H1 (cell line): Measurements from ENCODE around the gene MSMP. TPM values are rescaled to one million over a fixed set of nuclear protein-coding genes. Genes with fewer than 3 reads are reported as not detected.

Experiments used
- CTCF ChIA-PET: fragments of 300-600 bp; sonication (Branson Sonifier 250); formaldehyde crosslinking; loops from one replicate; lab custom pipeline; 2021; ENCODE audit not compliant: partially characterized antibody; lab: Charles Lee
- POLR2A ChIA-PET: fragments of 300-600 bp; sonication (Branson Sonifier 250); formaldehyde crosslinking; loops from one replicate; lab custom pipeline; 2021; ENCODE audit warnings: inconsistent platforms; ENCODE audit not compliant: partially characterized antibody; lab: Charles Lee
- DNase-seq, 2 experiments: peaks; one replicate each; pipeline versions ENCODE4 v3.0.0 to v3.0.0-alpha.2; 2010 to 2022; ENCODE audit warnings: low spot score in 2 of 2, low read depth in 1 of 2, mixed read lengths in 1 of 2
- FAIRE-seq: peaks from 2 replicates; lab custom pipeline; 2011; peaks lifted over from hg19 to GRCh38; lab: Jason Lieb, UNC
- H2AFZ ChIP-seq: 2 replicates; pipeline ENCODE4 v1.8.1; 2012; ENCODE audit warnings: low read length, inconsistent platforms
- H2AK5ac ChIP-seq: 2 replicates; pipeline ENCODE4 v1.6.1; 2013; ENCODE audit warnings: low read depth, low read length
- H2BK120ac ChIP-seq: replicated peaks from 2 replicates; pipeline ENCODE3; 2013; ENCODE audit warnings: low read depth, low read length, inconsistent platforms
- H2BK12ac ChIP-seq: 2 replicates; pipeline ENCODE4 v1.6.1; 2013; ENCODE audit warnings: low read depth, low read length
- H2BK15ac ChIP-seq: 2 replicates; pipeline ENCODE4 v1.6.1; 2013; ENCODE audit warnings: low read length
- H2BK20ac ChIP-seq: 2 replicates; pipeline ENCODE4 v1.6.1; 2013; ENCODE audit warnings: low read length
- H2BK5ac ChIP-seq: 2 replicates; pipeline ENCODE4 v1.6.1; 2013; ENCODE audit warnings: low read depth, low read length
- H3K14ac ChIP-seq: 2 replicates; pipeline ENCODE4 v1.6.1; 2013; ENCODE audit warnings: inconsistent platforms; ENCODE audit not compliant: insufficient read length
- H3K18ac ChIP-seq: 2 replicates; pipeline ENCODE4 v1.6.1; 2013; ENCODE audit warnings: low read length; ENCODE audit errors: extremely low read depth
- H3K23ac ChIP-seq: 2 replicates; pipeline ENCODE4 v1.6.1; 2013; ENCODE audit warnings: inconsistent platforms; ENCODE audit not compliant: insufficient read length
- H3K23me2 ChIP-seq: 2 replicates; pipeline ENCODE4 v1.6.1; 2013; ENCODE audit warnings: low read depth, low read length
- H3K27ac ChIP-seq: 2 replicates; pipeline ENCODE4 v1.6.1; 2011; ENCODE audit warnings: low read depth, low read length, inconsistent platforms
- H3K27me3 ChIP-seq, 4 experiments: replicated peaks in 1 of 4; 1 replicate in 1 of 4; 2 replicates in 3 of 4; pipeline versions ENCODE4 v1.6.1 to v1.8.1; 2011 to 2013; ENCODE audit warnings: low read length in 3 of 4, mild to moderate bottlenecking in 3 of 4, inconsistent platforms in 2 of 4, mixed read lengths in 2 of 4, moderate library complexity in 1 of 4; ENCODE audit not compliant: control insufficient read depth in 3 of 4, insufficient read depth in 3 of 4; ENCODE audit errors: extremely low read depth in 1 of 4
- H3K36me3 ChIP-seq, 4 experiments: 2 replicates each; pipeline versions ENCODE4 v1.6.1 to v1.8.1; 2011 to 2013; ENCODE audit warnings: mild to moderate bottlenecking in 4 of 4, low read length in 3 of 4, moderate library complexity in 2 of 4, control low read depth in 1 of 4, inconsistent platforms in 1 of 4; ENCODE audit not compliant: insufficient read depth in 4 of 4, control insufficient read depth in 2 of 4
- H3K4ac ChIP-seq: replicated peaks from 2 replicates; pipeline ENCODE3; 2013; ENCODE audit warnings: low read length, low read depth, mixed read lengths, inconsistent platforms; ENCODE audit not compliant: insufficient read length
- H3K4me1 ChIP-seq, 4 experiments: replicated peaks in 1 of 4; 1 replicate in 1 of 4; 2 replicates in 3 of 4; pipeline versions ENCODE4 v1.6.1 to v1.8.1; 2011 to 2013; ENCODE audit warnings: low read length in 3 of 4, inconsistent platforms in 2 of 4, mixed read lengths in 1 of 4; ENCODE audit not compliant: insufficient read depth in 4 of 4, control insufficient read depth in 3 of 4
- H3K4me2 ChIP-seq, 2 experiments: 2 replicates each; pipeline versions ENCODE4 v1.6.1 to v1.8.1; 2011 to 2013; ENCODE audit warnings: low read depth in 2 of 2, low read length in 2 of 2, control low read depth in 1 of 2, inconsistent platforms in 1 of 2, mild to moderate bottlenecking in 1 of 2; ENCODE audit not compliant: insufficient read depth in 1 of 2
- H3K4me3 ChIP-seq, 4 experiments: fragments of 200-600, 300-600 bp in 1 of 4; sonication (generic), shearing (Covaris generic), sonication (Bioruptor Twin) in 1 of 4; 2 replicates each; pipeline versions ENCODE4 v1.5.1 to v1.8.1; 2011 to 2016; ENCODE audit warnings: low read length in 4 of 4, low read depth in 3 of 4, control low read depth in 2 of 4, inconsistent platforms in 2 of 4, mild to moderate bottlenecking in 2 of 4, mixed read lengths in 1 of 4, moderate library complexity in 1 of 4; ENCODE audit not compliant: insufficient read depth in 2 of 4; ENCODE audit errors: extremely low read depth in 1 of 4
- H3K56ac ChIP-seq: replicated peaks from 2 replicates; pipeline ENCODE3; 2013; ENCODE audit warnings: low read depth, mild to moderate bottlenecking, mixed read lengths, low read length, inconsistent platforms; ENCODE audit not compliant: insufficient read length
- H3K79me1 ChIP-seq: 2 replicates; pipeline ENCODE4 v1.6.1; 2013; ENCODE audit warnings: low read depth, low read length, control low read depth
- H3K79me2 ChIP-seq, 2 experiments: 2 replicates each; pipeline versions ENCODE4 v1.6.1 to v1.8.1; 2012 to 2013; ENCODE audit warnings: low read length in 2 of 2, mild to moderate bottlenecking in 2 of 2, inconsistent platforms in 1 of 2; ENCODE audit not compliant: insufficient read depth in 2 of 2, control insufficient read depth in 1 of 2
- H3K9ac ChIP-seq, 4 experiments: replicated peaks in 1 of 4; 1 replicate in 1 of 4; 2 replicates in 3 of 4; pipeline versions ENCODE4 v1.6.1 to v1.8.1; 2011 to 2013; ENCODE audit warnings: low read depth in 3 of 4, low read length in 3 of 4, control low read depth in 2 of 4, mild to moderate bottlenecking in 2 of 4, moderate library complexity in 2 of 4, inconsistent platforms in 1 of 4; ENCODE audit errors: extremely low read depth in 1 of 4
- H3K9me3 ChIP-seq, 2 experiments: 2 replicates each; pipeline versions ENCODE4 v1.6.1 to v1.8.1; 2012 to 2013; ENCODE audit warnings: mild to moderate bottlenecking in 2 of 2, moderate library complexity in 2 of 2, control low read depth in 1 of 2, inconsistent platforms in 1 of 2, low read depth in 1 of 2, low read length in 1 of 2, mixed read lengths in 1 of 2; ENCODE audit not compliant: insufficient read depth in 2 of 2
- H4K20me1 ChIP-seq, 2 experiments: replicated peaks in 1 of 2; 2 replicates each; pipeline versions ENCODE3 to v1.8.1; 2011 to 2013; ENCODE audit warnings: inconsistent platforms in 2 of 2, low read length in 2 of 2, mild to moderate bottlenecking in 1 of 2; ENCODE audit not compliant: insufficient read depth in 2 of 2, control insufficient read depth in 1 of 2
- H4K5ac ChIP-seq: 2 replicates; pipeline ENCODE4 v1.6.1; 2013; ENCODE audit warnings: low read length, low read depth, mixed read lengths, inconsistent platforms; ENCODE audit not compliant: insufficient read length
- H4K8ac ChIP-seq: 2 replicates; pipeline ENCODE4 v1.8.0; 2013; ENCODE audit warnings: mild to moderate bottlenecking, moderate library complexity, low read length, inconsistent platforms; ENCODE audit not compliant: insufficient read depth; ENCODE audit errors: extremely low read depth
- H4K91ac ChIP-seq: replicated peaks from 2 replicates; pipeline ENCODE3; 2013; ENCODE audit warnings: low read length, mixed read lengths, inconsistent platforms; ENCODE audit not compliant: insufficient read length
- HDAC6 ChIP-seq: IDR thresholded peaks from one replicate; pipeline ENCODE4 v1.7.1; 2012; ENCODE audit warnings: low read depth, mild to moderate bottlenecking, inconsistent platforms, low read length, moderate library complexity
- RXRA ChIP-seq: IDR thresholded peaks from 2 replicates; pipeline ENCODE4 v1.6.1; 2011; ENCODE audit warnings: low read depth, mild to moderate bottlenecking, low read length, moderate library complexity; ENCODE audit not compliant: insufficient read depth
- WGBS, 2 experiments: shearing (Covaris generic) in 1 of 2; methylation state at CpG; one replicate each; pipeline versions ENCODE4 v1.1.6 to v1.1.7; 2013 to 2015; ENCODE audit warnings: low lambda C conversion rate in 2 of 2, mixed read lengths in 2 of 2, inconsistent platforms in 1 of 2, low coverage in 1 of 2, missing lambda C conversion rate in 1 of 2; ENCODE audit not compliant: insufficient replicate concordance in 2 of 2, insufficient coverage in 1 of 2, insufficient read length in 1 of 2; ENCODE audit errors: extremely low coverage in 1 of 2, missing lambda C conversion rate in 1 of 2; 5-methylcytosine and 5-hydroxymethylcytosine counted together
- polyA plus RNA-seq, 7 experiments: library from polyadenylated mRNA; depleted of rRNA in 3 of 7; stranded (reverse) in 5 of 7; unstranded in 2 of 7; fragments of >200 nt in 5 of 7; fragments of 200-250 nt in 2 of 7; gene quantifications; 1 replicate in 5 of 7; 2 replicates in 1 of 7; 4 replicates in 1 of 7; pipeline versions ENCODE4 v1.2.1 to v1.2.3, GENCODE V29; 2011 to 2013; ENCODE audit warnings: missing spikeins in 2 of 7, mixed read lengths in 2 of 7
- total RNA-seq: library from RNA; stranded (reverse); fragmentation: NEBNext Ultra II Directional; extraction: Animal tissue kit (Norgen Biotek cat#: 25700); gene quantifications from 2 replicates; pipeline ENCODE4 v1.2.1, GENCODE V29; 2021

The MSMP gene
- total and polyA plus RNA-seq, 2 of the 8 experiments (the other 6 are each of a cell fraction or from before 2014, with no cell fraction given): 0.53 TPM; not detected in 1

DNA sequence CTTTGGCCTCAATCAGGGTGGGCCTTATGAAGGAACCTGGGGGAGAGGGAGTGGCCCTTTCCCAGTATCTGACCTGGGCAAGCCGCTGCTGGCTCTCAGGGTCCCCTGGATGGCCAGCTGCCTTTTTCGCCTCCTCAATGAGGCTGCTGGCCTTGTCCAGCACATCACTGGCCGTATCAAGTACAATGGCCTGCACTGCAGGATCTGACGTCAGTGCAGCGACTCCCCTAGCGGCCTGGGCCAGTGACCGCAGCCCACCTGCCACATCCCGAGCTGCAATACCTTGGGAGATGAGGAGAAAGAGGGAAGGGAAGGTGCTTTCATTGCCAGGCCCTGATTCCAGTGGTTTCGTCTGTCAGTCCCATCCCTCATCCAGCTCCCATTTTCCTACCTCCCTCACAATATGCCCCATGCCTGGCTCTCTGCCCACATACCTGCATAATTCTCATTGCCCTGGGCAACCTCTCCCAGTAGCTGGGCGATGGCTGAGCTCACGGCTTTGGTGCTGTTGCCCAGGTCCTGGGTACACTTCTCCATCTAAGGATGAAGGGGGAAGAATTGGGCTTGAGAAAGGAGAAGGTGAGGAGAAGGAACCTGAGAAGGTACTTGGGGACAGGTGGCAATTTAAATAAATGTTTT, 41.2 kb downstream of the MSMP start:
- Histone ChIP-seq H2BK12ac (no peak overlapping the region), H4K20me1 (peaks cover 0 to 5% of the 10 kb centered on the region in 2 experiments), H3K36me3 (peaks cover 31 to 84% (median 60%) of the 10 kb centered on the region in 4 experiments; a peak in 7 of 8 replicates), H2BK5ac (no peak overlapping the region), H3K23ac (no peak overlapping the region), H3K56ac (no peak overlapping the region), H2AFZ (no peak overlapping the region), H2BK15ac (no peak overlapping the region), H3K4me3 (no peak overlapping the region), H3K79me2 (no peaks in the 10 kb centered on the region), H3K9ac (no peak overlapping the region), H3K27ac (no peak overlapping the region), H3K4me2 (no peak overlapping the region), H3K4ac (no peak overlapping the region), H3K27me3 (no peaks in the 10 kb centered on the region), H2AK5ac (no peak overlapping the region), H3K14ac (no peak overlapping the region), H3K9me3 (no peaks in the 10 kb centered on the region), H4K91ac (no peak overlapping the region), H3K18ac (no peak overlapping the region), H4K8ac (no peak overlapping the region), H3K79me1 (peaks cover 3% of the 10 kb centered on the region; the same call in 1 of the 2 replicates), H2BK20ac (no peak overlapping the region), H3K23me2 (no peaks in the 10 kb centered on the region), H3K4me1 (no peaks in the 10 kb centered on the region), H4K5ac (no peak overlapping the region), H2BK120ac (no peak overlapping the region)
- 86% methylated on average over 11 of the region's 11 CpGs; no CpG with 5 or more reads in 1 of the 2 experiments for WGBS, 2 experiments
- DNase-seq: no peak
- POLR2A ChIA-PET: interaction anchor here (0.7 to 10.5 kb wide), 8 partner anchors 8 to 43 kb away, joined by 3 to 51 read pairs (median 3); no protein-coding TSS in a partner anchor
- no peak for FAIRE-seq
- CTCF ChIA-PET: interaction anchor here (0.5 to 13.8 kb wide), 15 partner anchors 9 to 208 kb away, joined by 3 to 199 read pairs (median 5); partner anchors contain the start of genes ARHGEF39, CCDC107, CREB3 and RMRP
- TF ChIP-seq RXRA (no peak), HDAC6 (no peak)
